GM23338 (cell line): ENCODE data around the gene KLHL22. TPM values are rescaled to one million over a fixed set of nuclear protein-coding genes. Genes with fewer than 3 reads are reported as not detected.

Experiments
- ATAC-seq: fragments of 200-7000 bp; cut with Tn5 transposase; 3 replicates; pipeline ENCODE4 v1.9.1; 2020
- DNase-seq: peaks from one replicate; pipeline ENCODE4 v3.0.0-alpha.2; 2015; ENCODE audit warnings: low spot score
- H2AFZ ChIP-seq: fragments of 200-600 bp; sonication (generic); 2 replicates; pipeline ENCODE4 v1.8.0; 2016; ENCODE audit warnings: antibody characterized with exemption, mild to moderate bottlenecking, moderate library complexity
- H3F3A ChIP-seq: fragments of 200-600 bp; sonication (generic); replicated peaks from 2 replicates; pipeline ENCODE4 v1.8.0; 2017; ENCODE audit warnings: antibody characterized with exemption, mixed run types, low read depth
- H3K27ac ChIP-seq: fragments of 200-600 bp; sonication (generic); 2 replicates; pipeline ENCODE4 v1.6.1; 2016; ENCODE audit warnings: low read depth
- H3K27me3 ChIP-seq: fragments of 200-600 bp; sonication (generic); 2 replicates; pipeline ENCODE4 v1.8.0; 2016; ENCODE audit warnings: mild to moderate bottlenecking, mixed run types, moderate library complexity; ENCODE audit not compliant: insufficient read depth
- H3K36me3 ChIP-seq: fragments of 200-600 bp; sonication (generic); 2 replicates; pipeline ENCODE4 v1.8.0; 2016; ENCODE audit warnings: mild to moderate bottlenecking; ENCODE audit not compliant: insufficient read depth
- H3K4me1 ChIP-seq: fragments of 200-600 bp; sonication (generic); 2 replicates; pipeline ENCODE4 v1.8.0; 2016; ENCODE audit warnings: mild to moderate bottlenecking, moderate library complexity; ENCODE audit not compliant: insufficient read depth
- H3K4me2 ChIP-seq: fragments of 200-600 bp; sonication (generic); 2 replicates; pipeline ENCODE4 v1.7.1; 2017; ENCODE audit warnings: mixed run types
- H3K4me3 ChIP-seq: fragments of 200-600 bp; sonication (generic); 2 replicates; pipeline ENCODE4 v1.6.1; 2016; ENCODE audit warnings: mixed run types
- H3K79me2 ChIP-seq: fragments of 200-600 bp; sonication (generic); replicated peaks from 2 replicates; pipeline ENCODE4 v1.8.0; 2017; ENCODE audit warnings: mild to moderate bottlenecking; ENCODE audit not compliant: insufficient read depth
- H3K9me2 ChIP-seq: fragments of 200-600 bp; sonication (generic); 2 replicates; pipeline ENCODE4 v1.8.0; 2017; ENCODE audit not compliant: insufficient read depth
- H4K20me1 ChIP-seq: fragments of 200-600 bp; sonication (generic); replicated peaks from 2 replicates; pipeline ENCODE4 v1.8.0; 2017; ENCODE audit warnings: mild to moderate bottlenecking; ENCODE audit not compliant: insufficient read depth
- H3K27ac Mint-ChIP-seq: 2 replicates; pipeline ENCODE4 v1.8.0; 2020; ENCODE audit warnings: inconsistent platforms, mild to moderate bottlenecking, moderate library complexity, mixed read lengths
- H3K27me3 Mint-ChIP-seq: 3 replicates; pipeline ENCODE4 v1.8.0; 2022; ENCODE audit warnings: low read depth, mild to moderate bottlenecking, moderate library complexity, mixed read lengths, inconsistent platforms; ENCODE audit not compliant: insufficient read depth, poor library complexity
- H3K36me3 Mint-ChIP-seq: 3 replicates; pipeline ENCODE4 v1.8.0; 2021; ENCODE audit warnings: low read depth, mild to moderate bottlenecking, inconsistent platforms, moderate library complexity, mixed read lengths
- H3K4me1 Mint-ChIP-seq: 3 replicates; pipeline ENCODE4 v1.8.0; 2020; ENCODE audit warnings: mild to moderate bottlenecking, inconsistent platforms, mixed read lengths
- H3K4me3 Mint-ChIP-seq: 3 replicates; pipeline ENCODE4 v1.8.0; 2021; ENCODE audit warnings: moderate library complexity, mild to moderate bottlenecking, inconsistent platforms, mixed read lengths
- H3K9me3 Mint-ChIP-seq: 3 replicates; pipeline ENCODE4 v1.8.0; 2020; ENCODE audit warnings: moderate library complexity, mild to moderate bottlenecking, inconsistent platforms, mixed read lengths
- CREB1 ChIP-seq: fragments of 250-450 bp; sonication (Bioruptor Pico); IDR thresholded peaks from 2 replicates; pipeline ENCODE4 v1.5.0; 2020; ENCODE audit warnings: low read depth, mild to moderate bottlenecking, moderate library complexity
- EZH2 ChIP-seq: fragments of 200-600 bp; sonication (generic); IDR thresholded peaks from one replicate; pipeline ENCODE4 v1.8.0; 2017; ENCODE audit warnings: antibody characterized with exemption, mild to moderate bottlenecking, low read depth; ENCODE audit not compliant: unreplicated experiment
- EZH2phosphoT487 ChIP-seq: fragments of 200-600 bp; sonication (generic); IDR thresholded peaks from one replicate; pipeline ENCODE4 v1.8.1; 2018; ENCODE audit warnings: antibody characterized with exemption; ENCODE audit not compliant: unreplicated experiment
- JUNB ChIP-seq: IDR thresholded peaks from one replicate; pipeline ENCODE4 v1.6.1; 2016; ENCODE audit warnings: antibody characterized with exemption; ENCODE audit not compliant: unreplicated experiment
- NANOG ChIP-seq: IDR thresholded peaks from 2 replicates; pipeline ENCODE4 v1.6.1; 2016; ENCODE audit warnings: antibody characterized with exemption, borderline replicate concordance
- POLR2AphosphoS5 ChIP-seq: IDR thresholded peaks from 2 replicates; pipeline ENCODE4 v1.6.1; 2016; ENCODE audit warnings: antibody characterized with exemption, low read depth
- STAT1 ChIP-seq: IDR thresholded peaks from one replicate; pipeline ENCODE4 v1.6.1; 2016; ENCODE audit warnings: antibody characterized with exemption; ENCODE audit not compliant: unreplicated experiment
- ZNF114 ChIP-seq: fragments of 250-450 bp; sonication (Bioruptor Pico); IDR thresholded peaks from 2 replicates; pipeline ENCODE4 v1.5.0; 2020; ENCODE audit warnings: mild to moderate bottlenecking, moderate library complexity
- ZNF331 ChIP-seq: fragments of 250-450 bp; sonication (Bioruptor Pico); IDR thresholded peaks from 2 replicates; pipeline ENCODE4 v1.5.0; 2020; ENCODE audit warnings: low read depth, mild to moderate bottlenecking, moderate library complexity
- polyA plus RNA-seq: library from polyadenylated mRNA; unstranded; fragments of >200 nt; fragmentation: Nextera tagmentation; extraction: Ambion mirVana; gene quantifications from 2 replicates; pipeline ENCODE4 v1.2.1, GENCODE V29; 2016
- total RNA-seq: library from RNA; depleted of rRNA; stranded (reverse); fragments of >200 nt; shearing (Covaris generic); gene quantifications from 2 replicates; pipeline ENCODE4 v1.2.3, GENCODE V29; 2014
- TF ChIP-seq, protein P1 (sequence below): IDR thresholded peaks from one replicate; pipeline ENCODE4 v1.6.1; 2018; ENCODE audit warnings: antibody characterized with exemption; ENCODE audit not compliant: unreplicated experiment
- TF ChIP-seq, protein P2 (sequence below): IDR thresholded peaks from 2 replicates; pipeline ENCODE4 v1.6.1; 2016; ENCODE audit warnings: antibody characterized with exemption
- TF ChIP-seq, protein P3 (sequence below): fragments of 250-450 bp; sonication (Bioruptor Pico); IDR thresholded peaks from 2 replicates; pipeline ENCODE4 v1.5.0; 2020; ENCODE audit warnings: mild to moderate bottlenecking, moderate library complexity
- TF ChIP-seq, protein P4 (sequence below), 2 experiments: fragments of 200-600 bp in 1 of 2; sonication (generic) in 1 of 2; conservative IDR thresholded peaks; 2 replicates each; pipeline versions ENCODE4 v1.5.1 to v1.6.1; 2016 to 2017; ENCODE audit warnings: antibody characterized with exemption in 2 of 2, low read depth in 2 of 2, mild to moderate bottlenecking in 2 of 2, moderate library complexity in 1 of 2

The KLHL22 gene
- total and polyA plus RNA-seq, 2 experiments from 2014 or later, result 2.4 to 16.0 TPM

DNA sequence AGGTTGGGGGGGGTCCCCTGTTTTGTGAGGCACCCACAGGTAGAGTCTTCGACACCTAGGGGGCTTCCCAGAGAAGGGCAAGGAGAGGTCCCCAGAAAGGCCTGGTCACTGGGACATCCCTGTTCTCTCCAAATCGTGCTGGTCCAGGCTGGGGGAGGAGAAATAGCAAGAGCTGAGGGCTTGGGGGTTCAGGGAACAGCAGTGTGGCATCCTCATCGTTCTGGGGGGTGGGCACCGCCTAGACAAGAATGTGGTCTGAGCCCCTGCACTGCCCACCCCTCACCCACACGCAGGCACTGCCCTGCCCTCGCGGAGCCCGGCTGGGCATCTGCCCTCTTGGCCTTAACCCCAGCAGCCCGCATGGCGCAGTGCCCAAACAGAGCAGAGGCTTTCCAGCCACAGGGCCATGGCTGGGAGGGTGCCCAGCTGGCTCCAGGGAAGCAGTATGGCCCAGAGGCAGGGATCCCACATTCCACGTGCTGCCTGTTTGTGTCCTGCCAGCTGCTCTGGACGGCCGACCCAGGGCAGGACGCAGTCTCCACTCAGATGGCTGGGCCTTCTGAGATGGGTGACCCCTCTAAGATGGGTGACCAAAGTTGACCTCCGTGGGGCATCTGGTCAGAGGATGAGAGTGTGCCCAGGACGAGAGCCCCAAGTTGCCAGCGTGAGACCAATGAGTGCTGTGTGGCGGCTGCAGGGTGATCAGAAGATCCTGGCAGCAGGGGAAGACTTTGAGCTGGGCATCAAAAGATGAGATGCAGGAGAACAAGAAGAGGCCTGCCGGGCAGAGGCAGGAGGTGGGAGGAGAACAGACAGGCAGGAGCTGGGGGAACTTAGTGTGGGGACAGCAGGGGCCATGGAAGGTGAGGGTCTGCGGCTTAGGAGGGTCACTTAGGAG lies 72.3 kb downstream of the KLHL22 start:
- Histone ChIP-seq H4K20me1 (0 out of 2 replicates have a peak, but pooled peaks cover 6% of the 10 kb centered on the region), H3K79me2 (no peaks in the 10 kb centered on the region), H3K4me2 (no peak overlapping the region), H3K27me3 (peaks cover 41% of the 10 kb centered on the region), H3K9me2 (no peaks in the 10 kb centered on the region), H2AFZ (no peak overlapping the region), H3K36me3 (no peaks in the 10 kb centered on the region), H3K27ac (no peak overlapping the region), H3F3A (no peaks in the 10 kb centered on the region), H3K4me1 (no peaks in the 10 kb centered on the region), H3K4me3 (no peak overlapping the region)
- H3K27ac Mint-ChIP-seq, result no peak overlapping the region
- TF ChIP-seq STAT1 (no peak), POLR2AphosphoS5 (no peak), CREB1 (no peak), ZNF114 (CRISPR knock-in tag) (no peak), EZH2 (no peak), ZNF331 (CRISPR knock-in tag) (no peak), EZH2phosphoT487 (no peak), JUNB (no peak), NANOG (no peak)
- TF ChIP-seq, protein P1, sequence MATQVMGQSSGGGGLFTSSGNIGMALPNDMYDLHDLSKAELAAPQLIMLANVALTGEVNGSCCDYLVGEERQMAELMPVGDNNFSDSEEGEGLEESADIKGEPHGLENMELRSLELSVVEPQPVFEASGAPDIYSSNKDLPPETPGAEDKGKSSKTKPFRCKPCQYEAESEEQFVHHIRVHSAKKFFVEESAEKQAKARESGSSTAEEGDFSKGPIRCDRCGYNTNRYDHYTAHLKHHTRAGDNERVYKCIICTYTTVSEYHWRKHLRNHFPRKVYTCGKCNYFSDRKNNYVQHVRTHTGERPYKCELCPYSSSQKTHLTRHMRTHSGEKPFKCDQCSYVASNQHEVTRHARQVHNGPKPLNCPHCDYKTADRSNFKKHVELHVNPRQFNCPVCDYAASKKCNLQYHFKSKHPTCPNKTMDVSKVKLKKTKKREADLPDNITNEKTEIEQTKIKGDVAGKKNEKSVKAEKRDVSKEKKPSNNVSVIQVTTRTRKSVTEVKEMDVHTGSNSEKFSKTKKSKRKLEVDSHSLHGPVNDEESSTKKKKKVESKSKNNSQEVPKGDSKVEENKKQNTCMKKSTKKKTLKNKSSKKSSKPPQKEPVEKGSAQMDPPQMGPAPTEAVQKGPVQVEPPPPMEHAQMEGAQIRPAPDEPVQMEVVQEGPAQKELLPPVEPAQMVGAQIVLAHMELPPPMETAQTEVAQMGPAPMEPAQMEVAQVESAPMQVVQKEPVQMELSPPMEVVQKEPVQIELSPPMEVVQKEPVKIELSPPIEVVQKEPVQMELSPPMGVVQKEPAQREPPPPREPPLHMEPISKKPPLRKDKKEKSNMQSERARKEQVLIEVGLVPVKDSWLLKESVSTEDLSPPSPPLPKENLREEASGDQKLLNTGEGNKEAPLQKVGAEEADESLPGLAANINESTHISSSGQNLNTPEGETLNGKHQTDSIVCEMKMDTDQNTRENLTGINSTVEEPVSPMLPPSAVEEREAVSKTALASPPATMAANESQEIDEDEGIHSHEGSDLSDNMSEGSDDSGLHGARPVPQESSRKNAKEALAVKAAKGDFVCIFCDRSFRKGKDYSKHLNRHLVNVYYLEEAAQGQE, result no peak
- TF ChIP-seq, protein P2, sequence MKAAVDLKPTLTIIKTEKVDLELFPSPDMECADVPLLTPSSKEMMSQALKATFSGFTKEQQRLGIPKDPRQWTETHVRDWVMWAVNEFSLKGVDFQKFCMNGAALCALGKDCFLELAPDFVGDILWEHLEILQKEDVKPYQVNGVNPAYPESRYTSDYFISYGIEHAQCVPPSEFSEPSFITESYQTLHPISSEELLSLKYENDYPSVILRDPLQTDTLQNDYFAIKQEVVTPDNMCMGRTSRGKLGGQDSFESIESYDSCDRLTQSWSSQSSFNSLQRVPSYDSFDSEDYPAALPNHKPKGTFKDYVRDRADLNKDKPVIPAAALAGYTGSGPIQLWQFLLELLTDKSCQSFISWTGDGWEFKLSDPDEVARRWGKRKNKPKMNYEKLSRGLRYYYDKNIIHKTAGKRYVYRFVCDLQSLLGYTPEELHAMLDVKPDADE, result no peak
- TF ChIP-seq, protein P3, sequence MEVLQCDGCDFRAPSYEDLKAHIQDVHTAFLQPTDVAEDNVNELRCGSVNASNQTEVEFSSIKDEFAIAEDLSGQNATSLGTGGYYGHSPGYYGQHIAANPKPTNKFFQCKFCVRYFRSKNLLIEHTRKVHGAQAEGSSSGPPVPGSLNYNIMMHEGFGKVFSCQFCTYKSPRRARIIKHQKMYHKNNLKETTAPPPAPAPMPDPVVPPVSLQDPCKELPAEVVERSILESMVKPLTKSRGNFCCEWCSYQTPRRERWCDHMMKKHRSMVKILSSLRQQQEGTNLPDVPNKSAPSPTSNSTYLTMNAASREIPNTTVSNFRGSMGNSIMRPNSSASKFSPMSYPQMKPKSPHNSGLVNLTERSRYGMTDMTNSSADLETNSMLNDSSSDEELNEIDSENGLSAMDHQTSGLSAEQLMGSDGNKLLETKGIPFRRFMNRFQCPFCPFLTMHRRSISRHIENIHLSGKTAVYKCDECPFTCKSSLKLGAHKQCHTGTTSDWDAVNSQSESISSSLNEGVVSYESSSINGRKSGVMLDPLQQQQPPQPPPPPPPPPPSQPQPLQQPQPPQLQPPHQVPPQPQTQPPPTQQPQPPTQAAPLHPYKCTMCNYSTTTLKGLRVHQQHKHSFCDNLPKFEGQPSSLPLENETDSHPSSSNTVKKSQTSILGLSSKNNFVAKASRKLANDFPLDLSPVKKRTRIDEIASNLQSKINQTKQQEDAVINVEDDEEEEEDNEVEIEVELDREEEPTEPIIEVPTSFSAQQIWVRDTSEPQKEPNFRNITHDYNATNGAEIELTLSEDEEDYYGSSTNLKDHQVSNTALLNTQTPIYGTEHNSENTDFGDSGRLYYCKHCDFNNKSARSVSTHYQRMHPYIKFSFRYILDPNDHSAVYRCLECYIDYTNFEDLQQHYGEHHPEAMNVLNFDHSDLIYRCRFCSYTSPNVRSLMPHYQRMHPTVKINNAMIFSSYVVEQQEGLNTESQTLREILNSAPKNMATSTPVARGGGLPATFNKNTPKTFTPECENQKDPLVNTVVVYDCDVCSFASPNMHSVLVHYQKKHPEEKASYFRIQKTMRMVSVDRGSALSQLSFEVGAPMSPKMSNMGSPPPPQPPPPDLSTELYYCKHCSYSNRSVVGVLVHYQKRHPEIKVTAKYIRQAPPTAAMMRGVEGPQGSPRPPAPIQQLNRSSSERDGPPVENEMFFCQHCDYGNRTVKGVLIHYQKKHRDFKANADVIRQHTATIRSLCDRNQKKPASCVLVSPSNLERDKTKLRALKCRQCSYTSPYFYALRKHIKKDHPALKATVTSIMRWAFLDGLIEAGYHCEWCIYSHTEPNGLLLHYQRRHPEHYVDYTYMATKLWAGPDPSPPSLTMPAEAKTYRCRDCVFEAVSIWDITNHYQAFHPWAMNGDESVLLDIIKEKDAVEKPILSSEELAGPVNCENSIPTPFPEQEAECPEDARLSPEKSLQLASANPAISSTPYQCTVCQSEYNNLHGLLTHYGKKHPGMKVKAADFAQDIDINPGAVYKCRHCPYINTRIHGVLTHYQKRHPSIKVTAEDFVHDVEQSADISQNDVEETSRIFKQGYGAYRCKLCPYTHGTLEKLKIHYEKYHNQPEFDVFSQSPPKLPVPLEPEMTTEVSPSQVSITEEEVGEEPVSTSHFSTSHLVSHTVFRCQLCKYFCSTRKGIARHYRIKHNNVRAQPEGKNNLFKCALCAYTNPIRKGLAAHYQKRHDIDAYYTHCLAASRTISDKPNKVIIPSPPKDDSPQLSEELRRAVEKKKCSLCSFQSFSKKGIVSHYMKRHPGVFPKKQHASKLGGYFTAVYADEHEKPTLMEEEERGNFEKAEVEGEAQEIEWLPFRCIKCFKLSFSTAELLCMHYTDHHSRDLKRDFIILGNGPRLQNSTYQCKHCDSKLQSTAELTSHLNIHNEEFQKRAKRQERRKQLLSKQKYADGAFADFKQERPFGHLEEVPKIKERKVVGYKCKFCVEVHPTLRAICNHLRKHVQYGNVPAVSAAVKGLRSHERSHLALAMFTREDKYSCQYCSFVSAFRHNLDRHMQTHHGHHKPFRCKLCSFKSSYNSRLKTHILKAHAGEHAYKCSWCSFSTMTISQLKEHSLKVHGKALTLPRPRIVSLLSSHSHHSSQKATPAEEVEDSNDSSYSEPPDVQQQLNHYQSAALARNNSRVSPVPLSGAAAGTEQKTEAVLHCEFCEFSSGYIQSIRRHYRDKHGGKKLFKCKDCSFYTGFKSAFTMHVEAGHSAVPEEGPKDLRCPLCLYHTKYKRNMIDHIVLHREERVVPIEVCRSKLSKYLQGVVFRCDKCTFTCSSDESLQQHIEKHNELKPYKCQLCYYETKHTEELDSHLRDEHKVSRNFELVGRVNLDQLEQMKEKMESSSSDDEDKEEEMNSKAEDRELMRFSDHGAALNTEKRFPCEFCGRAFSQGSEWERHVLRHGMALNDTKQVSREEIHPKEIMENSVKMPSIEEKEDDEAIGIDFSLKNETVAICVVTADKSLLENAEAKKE (CRISPR knock-in tag), result no peak
- TF ChIP-seq, protein P4, sequence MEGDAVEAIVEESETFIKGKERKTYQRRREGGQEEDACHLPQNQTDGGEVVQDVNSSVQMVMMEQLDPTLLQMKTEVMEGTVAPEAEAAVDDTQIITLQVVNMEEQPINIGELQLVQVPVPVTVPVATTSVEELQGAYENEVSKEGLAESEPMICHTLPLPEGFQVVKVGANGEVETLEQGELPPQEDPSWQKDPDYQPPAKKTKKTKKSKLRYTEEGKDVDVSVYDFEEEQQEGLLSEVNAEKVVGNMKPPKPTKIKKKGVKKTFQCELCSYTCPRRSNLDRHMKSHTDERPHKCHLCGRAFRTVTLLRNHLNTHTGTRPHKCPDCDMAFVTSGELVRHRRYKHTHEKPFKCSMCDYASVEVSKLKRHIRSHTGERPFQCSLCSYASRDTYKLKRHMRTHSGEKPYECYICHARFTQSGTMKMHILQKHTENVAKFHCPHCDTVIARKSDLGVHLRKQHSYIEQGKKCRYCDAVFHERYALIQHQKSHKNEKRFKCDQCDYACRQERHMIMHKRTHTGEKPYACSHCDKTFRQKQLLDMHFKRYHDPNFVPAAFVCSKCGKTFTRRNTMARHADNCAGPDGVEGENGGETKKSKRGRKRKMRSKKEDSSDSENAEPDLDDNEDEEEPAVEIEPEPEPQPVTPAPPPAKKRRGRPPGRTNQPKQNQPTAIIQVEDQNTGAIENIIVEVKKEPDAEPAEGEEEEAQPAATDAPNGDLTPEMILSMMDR (conservative IDR thresholded peaks at IDR 0.05; ENCODE audit: low read depth in 2 of 2), result no peak
- no peak overlapping the region; the same call in 2 of the 3 replicates for H3K4me3 Mint-ChIP-seq
- no peaks in the 10 kb centered on the region; the same call in 2 of the 3 replicates for H3K36me3 Mint-ChIP-seq
- no peaks in the 10 kb centered on the region for H3K9me3 Mint-ChIP-seq
- DNase-seq (no peak), ATAC-seq (no peak)
- H3K27me3 Mint-ChIP-seq, result peaks cover 46% of the 10 kb centered on the region
- H3K4me1 Mint-ChIP-seq, result peaks cover 3% of the 10 kb centered on the region
